ENCODE data around the gene MAP3K6.

- no peak for TF ChIP-seq POLR2A (IDR thresholded peaks at IDR 0.05)
- TF ChIP-seq, protein P1, sequence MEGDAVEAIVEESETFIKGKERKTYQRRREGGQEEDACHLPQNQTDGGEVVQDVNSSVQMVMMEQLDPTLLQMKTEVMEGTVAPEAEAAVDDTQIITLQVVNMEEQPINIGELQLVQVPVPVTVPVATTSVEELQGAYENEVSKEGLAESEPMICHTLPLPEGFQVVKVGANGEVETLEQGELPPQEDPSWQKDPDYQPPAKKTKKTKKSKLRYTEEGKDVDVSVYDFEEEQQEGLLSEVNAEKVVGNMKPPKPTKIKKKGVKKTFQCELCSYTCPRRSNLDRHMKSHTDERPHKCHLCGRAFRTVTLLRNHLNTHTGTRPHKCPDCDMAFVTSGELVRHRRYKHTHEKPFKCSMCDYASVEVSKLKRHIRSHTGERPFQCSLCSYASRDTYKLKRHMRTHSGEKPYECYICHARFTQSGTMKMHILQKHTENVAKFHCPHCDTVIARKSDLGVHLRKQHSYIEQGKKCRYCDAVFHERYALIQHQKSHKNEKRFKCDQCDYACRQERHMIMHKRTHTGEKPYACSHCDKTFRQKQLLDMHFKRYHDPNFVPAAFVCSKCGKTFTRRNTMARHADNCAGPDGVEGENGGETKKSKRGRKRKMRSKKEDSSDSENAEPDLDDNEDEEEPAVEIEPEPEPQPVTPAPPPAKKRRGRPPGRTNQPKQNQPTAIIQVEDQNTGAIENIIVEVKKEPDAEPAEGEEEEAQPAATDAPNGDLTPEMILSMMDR (IDR thresholded peaks at IDR 0.05): no peak
- no peak for TF ChIP-seq EP300 (IDR thresholded peaks at IDR 0.05; ENCODE audit: low read depth)
Observed at GRCh38 chr1:27367160-27367650, 444 bp upstream of the MAP3K6 start.

All from transverse colon (tissue), 3 donors.